Measurements from ENCODE around the gene PDXP.
"Not testable (repeated sequence)": the region's sequence is repeated elsewhere in the genome, so short reads cannot be mapped to it uniquely, and the experiment has no call there.

Gene PDXP

DNA sequence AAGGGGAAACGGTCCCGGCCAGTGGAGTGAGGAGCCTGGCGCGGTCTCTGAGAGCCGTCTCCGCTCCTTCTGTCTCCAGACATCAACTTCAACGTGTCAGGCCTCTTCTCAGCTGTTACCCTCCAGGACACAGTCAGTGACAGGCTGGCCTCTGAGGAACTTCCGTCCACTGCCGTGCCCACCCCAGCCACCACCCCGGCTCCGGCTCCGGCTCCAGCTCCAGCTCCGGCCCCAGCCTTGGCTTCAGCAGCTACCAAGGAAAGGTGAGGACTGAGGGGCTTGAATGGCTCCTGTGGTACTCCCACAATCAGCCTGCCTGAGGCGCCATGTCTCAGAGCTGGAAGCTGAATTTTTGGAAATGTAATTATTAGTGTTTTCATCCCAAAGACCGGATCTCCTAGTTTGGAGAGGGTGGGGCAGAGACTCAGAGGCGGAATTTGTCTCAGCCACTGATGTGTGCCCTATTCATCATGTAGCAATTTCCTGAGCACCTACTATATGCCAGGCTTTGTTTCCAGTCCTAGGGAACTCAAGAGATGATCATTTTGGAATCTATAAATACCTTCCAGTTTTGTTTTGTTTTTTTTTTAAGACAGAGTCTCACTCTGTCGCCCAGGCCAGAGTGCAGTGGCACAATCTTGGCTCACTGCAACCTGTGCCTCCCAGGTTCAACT is 7.9 kb upstream of the PDXP start:
- no peak for DNase-seq

DNA sequence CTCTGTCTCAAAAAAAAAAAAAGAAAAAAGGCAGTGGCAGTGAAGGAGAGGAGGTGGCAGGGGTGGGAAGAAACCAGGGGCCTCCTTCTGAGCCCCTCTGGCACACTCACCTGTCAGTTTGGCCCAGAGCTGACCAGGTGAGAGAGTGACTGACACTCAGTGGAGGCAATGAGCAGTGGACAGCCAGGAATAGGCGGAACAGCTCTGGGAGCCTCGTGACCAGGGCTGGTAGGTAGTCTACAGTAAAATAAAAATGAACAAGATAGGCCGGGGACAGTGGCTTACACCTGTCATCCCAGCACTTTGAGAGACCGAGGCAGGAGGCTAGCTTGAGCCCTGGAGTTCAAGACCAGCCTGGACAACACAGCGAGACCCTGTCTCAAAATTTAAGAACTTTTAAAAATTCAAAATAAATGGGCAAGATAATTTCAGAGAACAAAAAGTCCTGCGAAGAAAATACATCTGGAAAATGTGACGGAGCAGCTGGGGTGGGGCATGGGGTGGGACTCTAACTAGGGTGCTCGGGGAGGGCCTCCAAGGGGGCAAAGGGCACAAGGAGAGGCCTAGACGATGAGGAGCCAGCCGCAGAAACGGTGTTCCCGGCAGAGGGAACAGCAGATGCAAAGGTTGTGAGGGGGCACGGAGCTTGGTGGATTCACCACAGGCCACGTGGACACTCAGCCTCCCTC is 3.8 kb upstream of the PDXP start:
- no peak for DNase-seq

DNA sequence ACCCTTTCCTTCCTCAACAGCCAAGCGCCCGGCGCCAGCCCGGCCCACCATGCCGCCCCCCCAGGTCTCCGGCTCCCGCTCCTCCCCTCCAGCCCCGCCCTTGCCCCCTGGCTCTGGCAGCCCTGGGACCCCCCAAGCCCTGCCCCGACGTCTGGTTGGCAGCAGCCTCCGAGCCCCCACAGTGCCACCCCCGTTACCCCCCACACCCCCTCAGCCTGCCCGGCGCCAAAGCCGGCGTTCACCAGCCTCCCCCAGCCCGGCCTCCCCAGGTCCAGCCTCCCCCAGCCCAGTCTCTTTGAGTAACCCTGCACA is 3.3 kb upstream of the PDXP start:
- no peak for DNase-seq

DNA sequence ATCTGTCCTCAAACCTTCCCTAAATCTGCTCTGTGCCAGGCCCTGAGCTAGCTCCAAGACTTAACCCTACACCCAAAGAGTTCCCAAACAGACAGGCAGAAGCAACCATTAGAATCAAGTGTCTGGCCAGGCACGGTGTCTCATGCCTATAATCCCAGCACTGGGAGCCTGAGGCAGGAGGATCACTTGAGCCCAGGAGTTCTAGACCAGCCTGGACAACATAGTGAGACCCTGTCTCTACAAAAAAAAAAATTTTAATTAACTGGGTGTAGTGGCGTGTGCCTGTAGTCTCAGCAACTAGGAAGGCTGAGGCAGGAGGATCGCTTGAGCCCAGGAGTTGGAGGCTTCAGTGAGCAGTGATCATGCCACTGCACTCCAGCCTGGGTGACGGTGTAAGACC is 1.9 kb upstream of the PDXP start:
- not testable (repeated sequence) for DNase-seq

DNA sequence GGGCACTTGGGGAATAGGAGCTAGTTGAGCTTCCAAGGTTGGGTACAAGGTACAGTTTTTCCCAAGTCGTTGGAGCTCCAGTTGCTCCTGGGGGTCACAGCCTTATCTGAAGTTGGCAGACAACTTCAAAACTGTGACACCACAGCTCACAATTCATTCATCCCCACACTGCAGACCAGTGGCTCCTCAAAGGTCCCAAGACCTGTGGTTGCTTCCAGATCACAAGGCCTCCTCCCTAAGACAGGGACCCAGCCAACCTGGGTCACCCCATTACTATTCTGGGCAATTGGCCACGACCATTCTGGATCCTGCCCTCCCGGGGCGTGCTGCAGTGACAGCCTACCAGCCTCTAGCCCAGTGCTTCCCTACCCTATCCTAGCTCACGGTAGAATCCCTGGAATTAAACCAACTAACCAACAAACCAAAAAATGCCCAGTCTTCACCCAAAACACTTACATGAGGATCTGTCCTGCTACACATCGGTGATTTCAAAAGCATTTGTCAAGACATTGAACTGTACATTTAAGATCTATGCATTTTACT is 862 bp upstream of the PDXP start:
- DNase-seq, result no peak

DNA sequence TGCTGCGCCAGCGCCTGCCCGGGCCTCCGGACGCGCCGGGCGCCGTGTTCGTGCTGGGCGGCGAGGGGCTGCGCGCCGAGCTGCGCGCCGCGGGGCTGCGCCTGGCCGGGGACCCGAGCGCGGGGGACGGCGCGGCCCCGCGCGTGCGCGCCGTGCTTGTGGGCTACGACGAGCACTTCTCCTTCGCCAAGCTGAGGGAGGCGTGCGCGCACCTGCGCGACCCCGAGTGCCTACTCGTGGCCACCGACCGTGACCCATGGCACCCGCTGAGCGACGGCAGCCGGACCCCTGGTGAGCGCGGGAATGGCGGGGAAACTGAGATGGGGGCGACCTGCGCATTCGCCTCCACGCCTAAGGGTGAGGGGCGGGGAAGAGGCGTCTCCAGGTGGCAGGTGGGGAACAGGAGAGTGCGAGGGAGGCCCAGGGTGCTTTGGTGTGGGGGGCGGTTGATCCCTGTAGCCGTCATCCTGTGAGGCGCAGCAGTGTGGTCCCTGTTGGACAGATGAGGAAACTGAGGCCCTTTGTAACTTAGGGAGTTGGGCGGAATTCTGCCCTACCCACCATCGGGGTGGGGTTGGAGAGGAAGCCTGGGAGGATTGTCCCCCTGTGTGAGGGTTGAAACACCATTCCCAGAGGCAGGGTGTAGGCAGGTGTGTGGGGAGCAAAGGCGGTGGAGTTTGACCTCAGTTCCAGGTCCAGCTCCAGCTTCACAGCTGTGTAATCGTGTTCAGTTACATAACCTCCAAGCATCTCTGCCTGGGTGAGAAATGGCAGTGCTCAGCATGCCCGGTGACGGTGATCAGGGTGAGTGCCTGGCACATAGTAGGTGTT is 758 bp downstream of the PDXP start:
- no peak for DNase-seq

DNA sequence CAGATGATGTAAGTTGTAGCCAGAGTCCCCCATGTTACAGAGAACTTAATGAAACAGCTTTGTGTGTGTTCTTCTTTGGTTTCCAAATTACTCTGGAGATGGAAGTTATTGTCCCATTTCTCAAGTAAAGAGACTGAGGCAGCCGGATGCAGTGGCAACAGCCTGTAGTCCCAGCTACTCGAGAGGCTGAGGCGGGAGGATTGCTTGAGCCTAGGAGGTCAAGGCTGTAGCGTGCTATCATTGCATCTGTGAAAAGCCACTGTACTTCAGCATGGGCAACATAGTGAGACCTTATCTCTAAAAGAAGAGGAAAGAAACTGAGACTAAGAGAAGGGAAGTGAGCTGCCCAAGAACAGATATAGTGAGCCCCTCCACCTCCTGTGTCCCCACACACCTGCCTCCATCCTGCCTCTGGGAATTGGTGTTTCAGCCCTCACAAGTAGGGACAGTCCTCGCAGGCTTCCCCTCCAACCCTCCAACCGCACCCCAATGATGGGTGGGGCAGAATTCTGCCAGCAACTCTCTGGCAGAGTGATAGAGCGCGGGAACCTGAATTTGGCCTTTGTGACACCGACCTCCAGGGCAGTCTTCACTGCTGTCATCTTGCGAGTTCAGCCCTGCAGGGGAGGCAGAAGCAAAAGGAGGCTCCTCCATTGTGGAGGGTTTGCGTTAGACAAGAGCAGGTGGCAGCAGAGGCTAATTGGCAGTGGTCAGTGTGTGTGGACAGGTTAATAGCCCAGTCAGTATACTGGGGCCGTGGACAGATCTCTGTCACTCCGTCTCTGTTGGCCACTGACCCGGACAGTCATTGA is 1.6 kb downstream of the PDXP start:
- no peak for DNase-seq

DNA sequence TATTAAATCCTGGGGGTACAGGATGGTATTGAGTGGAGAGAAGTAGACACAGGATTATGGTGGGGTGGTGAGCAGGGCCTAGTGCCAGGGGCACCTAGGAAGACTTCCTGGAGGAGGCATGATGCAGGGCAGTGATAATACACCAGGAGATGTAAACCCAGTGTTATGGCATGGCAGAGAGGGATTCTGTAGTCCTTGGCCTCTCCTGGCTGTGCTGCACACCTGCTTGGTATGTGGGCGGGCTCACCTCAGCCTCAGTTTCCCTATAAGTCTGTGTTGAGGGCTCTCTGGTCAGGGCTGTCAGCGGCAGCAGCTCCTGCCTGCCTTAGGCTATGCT is 2.2 kb downstream of the PDXP start:
- DNase-seq, result no peak

DNA sequence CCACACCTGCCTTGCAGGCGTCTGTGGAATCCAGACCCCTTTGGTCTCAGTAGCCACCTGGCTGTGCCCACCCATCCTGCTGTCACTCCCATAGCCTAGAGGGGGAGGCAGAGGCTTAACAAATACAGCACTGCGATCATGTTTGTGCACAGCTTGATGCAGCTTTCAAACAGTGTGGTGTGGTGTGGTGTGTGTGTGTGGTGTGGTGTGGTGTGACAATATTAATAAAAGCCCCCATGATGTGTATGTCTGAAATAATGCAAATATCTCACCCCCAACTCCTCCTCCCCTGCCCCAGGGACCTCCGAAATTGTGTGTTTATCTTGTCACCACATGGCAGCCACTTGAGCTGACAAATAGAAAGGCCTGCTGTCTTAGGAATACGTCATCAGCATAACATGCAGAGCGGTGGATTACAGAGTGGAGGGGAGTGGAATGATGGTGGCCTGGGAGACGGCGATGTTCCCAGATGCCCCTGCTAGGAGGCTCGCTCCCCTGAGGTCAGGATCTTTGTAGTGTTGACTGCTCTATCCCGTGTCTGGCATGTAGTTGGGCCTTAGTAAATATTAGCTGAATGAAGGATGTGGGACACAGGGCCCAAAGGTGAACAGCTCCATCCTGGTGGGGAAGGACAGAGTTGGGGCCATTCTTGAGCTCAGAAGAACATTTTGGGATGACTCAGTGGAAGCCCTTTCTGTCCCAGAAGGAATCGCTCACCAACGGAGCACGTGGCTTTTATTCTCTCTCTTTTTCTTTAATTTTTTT is 2.8 kb downstream of the PDXP start:
- DNase-seq, result peak; percentile 89

DNA sequence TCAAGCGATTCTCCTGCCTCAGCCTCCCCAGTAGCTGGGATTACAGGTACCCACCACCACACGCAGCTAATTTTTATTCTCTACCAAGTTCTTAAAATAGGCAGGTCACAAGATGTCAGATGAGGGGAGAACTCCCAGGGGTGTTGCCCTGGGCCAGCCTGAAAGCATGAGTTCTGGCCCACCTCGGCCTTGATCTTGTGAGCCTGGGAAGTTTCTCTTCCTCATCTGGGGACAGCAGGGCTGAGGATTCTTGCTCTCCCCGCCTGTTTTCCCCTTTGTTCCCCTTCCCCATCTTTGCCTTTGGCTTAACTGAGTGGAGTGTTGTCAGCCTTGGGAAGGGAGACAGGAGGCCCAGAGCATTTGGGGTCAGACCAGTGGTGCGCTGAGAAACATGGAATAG is 3.5 kb downstream of the PDXP start:
- no peak for DNase-seq

DNA sequence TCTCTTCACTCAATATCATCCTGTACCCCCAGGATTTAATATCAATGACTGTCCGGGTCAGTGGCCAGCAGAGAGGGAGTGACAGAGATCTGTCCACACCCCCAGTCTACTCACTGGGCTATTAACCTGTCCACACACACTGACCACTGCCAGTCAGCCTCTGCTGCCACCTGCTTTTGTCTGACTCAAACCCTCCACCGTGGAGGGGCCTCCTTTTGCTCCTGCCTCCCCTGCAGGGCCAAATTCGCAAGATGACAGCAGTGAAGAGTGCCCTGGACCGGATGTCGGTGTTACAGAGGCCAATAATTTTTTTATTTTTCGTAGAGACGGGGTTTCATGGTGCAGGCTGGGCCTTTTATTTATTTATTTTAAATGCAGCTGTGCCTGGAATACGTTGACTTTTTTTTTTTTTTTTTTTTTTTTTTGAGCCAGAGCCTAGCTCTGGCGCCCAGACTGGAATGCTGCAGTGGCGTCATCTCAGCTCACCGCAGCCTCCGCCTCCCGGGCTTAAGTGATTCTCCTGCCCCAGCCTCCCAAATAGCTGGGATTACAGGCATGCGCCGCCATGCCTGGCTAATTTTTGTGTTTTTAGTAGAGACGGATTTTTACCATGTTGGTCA is 5.1 kb downstream of the PDXP start:
- DNase-seq, result no peak

DNA sequence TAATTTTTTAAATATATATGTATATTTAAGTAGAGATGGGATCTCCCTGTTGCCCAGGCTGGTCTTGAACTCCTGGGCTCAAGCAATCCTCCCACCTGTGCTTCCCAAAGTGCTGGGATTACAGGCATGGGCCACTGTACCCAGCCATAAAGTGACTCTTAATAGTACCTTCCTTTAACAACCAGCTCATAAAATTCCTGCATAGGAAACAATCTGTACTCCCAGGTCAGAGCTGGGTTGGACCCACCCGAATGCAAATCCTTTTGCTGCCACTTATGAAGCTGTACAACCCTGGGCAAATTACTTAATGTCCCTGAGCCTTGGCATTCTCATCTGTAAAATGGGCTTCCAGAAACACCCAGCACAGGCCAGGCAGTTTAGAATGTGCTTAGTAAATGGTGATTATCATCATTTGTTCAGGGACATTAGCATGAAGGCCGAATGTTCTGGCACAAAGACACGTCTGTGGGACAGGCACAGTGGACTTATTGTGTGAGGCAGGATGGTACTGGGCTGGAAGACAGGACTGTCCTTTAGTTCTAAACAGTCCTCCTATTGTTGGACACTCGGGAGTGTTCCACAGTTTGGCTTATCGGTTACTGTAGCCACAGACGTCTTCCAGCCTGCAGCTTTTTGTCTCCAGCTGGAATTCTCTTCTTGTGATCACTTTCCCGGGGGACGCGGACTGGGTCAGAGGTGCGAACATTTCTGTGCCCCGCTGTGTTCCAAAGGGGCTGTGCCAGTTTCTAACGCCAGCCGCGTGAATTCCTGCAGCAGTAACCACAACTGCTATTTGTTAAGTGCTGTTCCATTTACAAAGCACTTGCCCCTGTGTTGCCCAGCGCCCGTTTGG is 6.0 kb downstream of the PDXP start:
- DNase-seq, result no peak

DNA sequence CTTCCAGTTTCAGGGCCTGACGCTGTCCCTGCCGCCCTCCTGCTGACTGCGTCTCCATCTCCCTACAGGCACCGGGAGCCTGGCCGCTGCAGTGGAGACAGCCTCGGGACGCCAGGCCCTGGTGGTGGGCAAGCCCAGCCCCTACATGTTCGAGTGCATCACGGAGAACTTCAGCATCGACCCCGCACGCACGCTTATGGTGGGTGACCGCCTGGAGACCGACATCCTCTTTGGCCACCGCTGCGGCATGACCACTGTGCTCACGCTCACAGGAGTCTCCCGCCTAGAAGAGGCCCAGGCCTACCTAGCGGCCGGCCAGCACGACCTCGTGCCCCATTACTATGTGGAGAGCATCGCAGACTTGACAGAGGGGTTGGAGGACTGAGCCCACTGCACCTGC is 7.0 kb downstream of the PDXP start:
- DNase-seq, result no peak

DNA sequence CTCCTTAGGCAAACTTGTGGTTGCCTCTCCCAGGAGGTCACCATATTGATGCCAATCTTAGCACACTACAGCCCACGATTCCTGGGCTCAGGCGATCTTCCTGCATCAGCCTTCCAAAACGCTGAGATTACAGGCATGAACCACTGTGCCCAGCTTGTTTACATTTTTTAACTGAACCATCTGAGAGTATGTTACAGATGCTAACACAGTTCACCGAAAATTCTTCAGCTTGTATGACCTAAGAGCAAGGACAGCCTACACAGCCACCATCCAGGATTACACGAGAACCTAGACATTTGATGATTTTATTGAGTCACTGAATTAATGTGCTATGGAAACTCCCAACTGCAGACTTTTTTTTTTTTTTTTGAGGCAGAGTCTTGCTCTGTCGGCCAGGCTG is 11.1 kb downstream of the PDXP start:
- no peak for DNase-seq

DNA sequence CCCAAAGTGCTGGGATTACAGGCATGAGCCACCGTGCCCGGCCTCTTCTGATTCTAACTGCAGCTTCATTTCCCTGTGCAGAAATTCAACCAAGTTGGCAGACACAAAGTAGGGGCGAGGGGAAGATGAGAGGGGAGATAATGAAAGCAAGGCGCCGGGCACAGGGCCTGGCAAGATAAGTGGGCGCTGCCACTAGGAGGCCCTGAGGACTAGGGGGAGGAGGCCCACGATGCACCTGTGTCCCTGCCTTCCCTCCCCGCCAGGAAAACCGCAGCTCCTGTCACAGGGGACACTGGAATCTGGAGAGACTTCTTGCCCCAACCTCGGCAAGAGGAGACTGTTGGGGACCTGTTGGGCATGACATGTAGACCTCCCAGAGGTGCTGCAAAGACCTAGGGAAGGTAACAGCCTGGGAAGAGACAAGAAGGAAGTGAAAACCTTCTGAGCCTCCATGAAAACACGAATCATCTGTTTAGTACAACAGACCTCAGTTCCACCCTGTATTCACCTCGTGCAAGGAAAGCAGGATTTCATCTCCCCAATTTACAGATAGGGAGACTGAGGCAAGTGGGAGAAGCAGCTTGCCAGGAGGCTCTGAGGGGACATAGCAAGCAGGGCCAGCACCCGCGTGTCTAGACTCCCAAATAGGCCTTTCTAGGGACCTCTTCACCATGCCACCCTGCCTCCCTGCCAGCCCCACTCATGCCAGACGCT is 13.8 kb downstream of the PDXP start:
- DNase-seq, result no peak

DNA sequence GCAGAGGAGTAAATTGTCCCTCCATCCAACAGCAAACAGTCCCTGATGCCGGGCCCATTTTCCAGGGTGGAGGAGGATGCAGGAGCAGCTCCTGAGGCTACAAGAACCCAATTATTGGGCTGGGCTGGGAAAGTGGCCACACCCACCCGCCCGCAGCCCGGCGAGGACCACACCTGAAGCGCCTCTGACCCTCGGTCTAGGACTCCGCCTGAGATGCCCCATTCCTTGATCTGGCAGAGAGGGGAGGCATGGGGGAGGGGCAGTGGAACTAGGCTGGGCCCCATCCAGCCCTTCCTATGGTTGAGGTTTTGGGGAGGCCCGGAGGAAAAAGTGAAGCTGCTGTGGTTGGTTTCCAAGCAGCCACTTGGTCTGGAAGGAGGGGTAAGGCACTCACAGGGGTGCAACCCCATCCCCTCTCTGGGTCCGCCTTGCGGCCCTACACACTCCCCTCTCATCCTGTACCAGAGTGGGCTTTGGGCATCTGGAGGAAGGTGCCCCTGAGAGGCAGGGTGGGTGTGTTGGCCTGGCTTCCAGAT is 14.5 kb downstream of the PDXP start:
- DNase-seq, result no peak

DNA sequence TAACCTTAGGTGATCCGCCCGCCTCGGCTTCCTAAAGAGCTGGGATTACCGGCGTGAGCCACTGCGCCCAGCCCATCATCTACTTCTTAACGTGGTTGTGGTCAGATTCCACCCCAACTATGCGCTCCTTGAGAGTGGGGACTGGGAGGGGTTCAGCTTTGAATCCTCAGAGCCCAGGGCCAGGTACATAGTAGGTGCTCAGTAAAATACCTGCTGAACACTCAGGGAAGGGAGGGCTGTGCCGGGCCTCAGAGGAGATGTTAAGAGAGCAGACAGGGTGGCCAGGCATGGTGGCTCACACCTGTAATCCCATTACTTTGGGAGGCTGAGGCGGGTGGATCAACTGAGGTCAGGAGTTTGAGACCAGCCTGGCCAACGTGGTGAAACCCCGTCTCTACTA is 15.7 kb downstream of the PDXP start:
- DNase-seq, result no peak

DNA sequence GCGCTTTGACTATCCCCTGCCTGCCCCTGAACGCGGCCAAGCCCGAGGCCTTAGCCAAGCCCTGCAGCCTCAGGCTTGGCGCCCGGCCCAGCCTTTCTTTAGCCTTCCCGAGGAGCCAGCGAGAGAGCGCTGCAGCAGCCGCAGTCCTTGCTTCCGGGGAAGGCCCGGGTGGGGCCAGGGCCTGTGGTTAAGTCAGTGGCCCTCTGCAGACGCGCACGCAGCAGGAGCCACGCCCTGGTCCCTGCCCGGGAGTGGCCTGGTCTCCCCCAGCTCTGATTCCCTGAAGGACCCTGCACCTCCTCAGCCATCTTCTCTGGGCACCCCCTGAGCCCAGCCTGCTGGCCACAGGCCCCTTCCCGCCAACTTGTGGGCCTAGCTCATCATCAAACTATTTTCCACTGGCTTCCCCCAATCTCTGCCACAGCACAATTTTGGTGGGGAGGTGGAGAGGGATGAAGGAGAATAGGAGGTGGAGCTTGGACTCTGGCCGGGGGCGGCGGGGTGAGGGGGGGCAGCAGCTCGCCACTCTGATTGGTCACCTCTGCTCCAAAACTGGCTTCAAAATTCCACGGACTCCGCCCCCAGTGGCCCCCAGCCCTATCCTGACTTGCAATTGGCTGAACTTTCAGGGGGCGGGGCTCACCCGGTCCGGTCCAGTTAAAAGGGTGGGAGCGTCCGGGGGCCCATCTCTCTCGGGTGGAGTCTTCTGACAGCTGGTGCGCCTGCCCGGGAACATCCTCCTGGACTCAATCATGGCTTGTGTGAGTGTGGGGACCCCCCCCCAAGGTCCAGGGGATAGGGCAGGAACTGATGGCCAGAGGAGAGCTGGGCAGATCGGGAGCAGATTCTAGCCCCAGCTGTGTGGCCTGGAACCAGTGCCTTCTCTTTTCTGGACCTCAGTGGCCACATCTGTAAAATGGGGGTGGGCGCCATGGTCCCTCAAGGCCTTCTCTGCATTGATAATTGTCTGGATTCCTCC is 16.7 kb downstream of the PDXP start, which contains the start of gene LGALS1:
Gene LGALS1 (plus strand): TSS at position 686 of the 979 bp plus-strand sequence. CDS start 67 bp downstream, at position 753.
- DNase-seq, result peak; percentile 90

All from eye (tissue), 1 donor.